HepG2 (cell line): ENCODE results near the gene APEX1. TPM values are rescaled to one million over a fixed set of nuclear protein-coding genes. Genes with fewer than 3 reads are reported as not detected.

Experiments
- KAT8 ChIP-seq: IDR thresholded peaks from 2 replicates; pipeline ENCODE4 v1.6.1; 2016; ENCODE audit warnings: missing genetic modification reagents, missing compliant biosample characterization
- PHF21A ChIP-seq: sonication (generic); formaldehyde crosslinking; IDR thresholded peaks from 2 replicates; pipeline ENCODE4 v1.5.0; 2020; ENCODE audit warnings: mild to moderate bottlenecking, missing genetic modification reagents
- PHF5A ChIP-seq: IDR thresholded peaks from one replicate; pipeline ENCODE4 v1.6.1; 2018; ENCODE audit warnings: low read depth, missing genetic modification reagents; ENCODE audit not compliant: unreplicated experiment
- RFX5 ChIP-seq: IDR thresholded peaks from 2 replicates; pipeline ENCODE4 v1.6.1; 2011; ENCODE audit warnings: low read depth, low read length, improper control_type of control experiment
- SAP130 ChIP-seq: IDR thresholded peaks from 2 replicates; pipeline ENCODE4 v1.6.1; 2016; ENCODE audit warnings: low read depth
- SIN3A ChIP-seq: IDR thresholded peaks from 2 replicates; pipeline ENCODE4 v1.6.1; 2011; ENCODE audit warnings: low read depth, mild to moderate bottlenecking, control low read depth, low read length, borderline replicate concordance
- SPEN ChIP-seq: sonication (generic); formaldehyde crosslinking; IDR thresholded peaks from 2 replicates; pipeline ENCODE4 v1.5.1; 2020; ENCODE audit warnings: low read depth, mild to moderate bottlenecking, missing genetic modification reagents
- SRY ChIP-seq: sonication (generic); formaldehyde crosslinking; IDR thresholded peaks from 2 replicates; pipeline ENCODE4 v1.8.0; 2022; ENCODE audit warnings: mild to moderate bottlenecking, missing genetic modification reagents
- ZBTB8A ChIP-seq: sonication (generic); formaldehyde crosslinking; IDR thresholded peaks from 2 replicates; pipeline ENCODE4 v1.4.0; 2020; ENCODE audit warnings: mild to moderate bottlenecking, low read depth, missing genetic modification reagents, borderline replicate concordance
- ZMYM3 ChIP-seq: sonication (generic); formaldehyde crosslinking; IDR thresholded peaks from 2 replicates; pipeline ENCODE4 v1.5.1; 2020; ENCODE audit warnings: mild to moderate bottlenecking, missing genetic modification reagents
- ZNF160 ChIP-seq: sonication (generic); formaldehyde crosslinking; IDR thresholded peaks from 2 replicates; pipeline ENCODE4 v1.8.0; 2022; ENCODE audit warnings: mild to moderate bottlenecking, inconsistent platforms, missing genetic modification reagents
- ZNF713 ChIP-seq: sonication (generic); formaldehyde crosslinking; IDR thresholded peaks from 2 replicates; pipeline ENCODE4 v1.4.0; 2020; ENCODE audit warnings: mild to moderate bottlenecking, missing genetic modification reagents
- ZNF772 ChIP-seq: sonication (generic); formaldehyde crosslinking; IDR thresholded peaks from 2 replicates; pipeline ENCODE4 v1.5.0; 2020; ENCODE audit warnings: mild to moderate bottlenecking, missing genetic modification reagents
- polyA plus RNA-seq, 8 experiments: library from polyadenylated mRNA; depleted of rRNA in 3 of 8; stranded (reverse) in 7 of 8; unstranded in 1 of 8; fragments of >200 nt; fragmentation: Illumina TruSeq in 4 of 8; extraction: Trizol in 4 of 8; gene quantifications; 2 replicates each; pipeline versions ENCODE4 v1.2.1 to v1.2.3, GENCODE V29; 2011 to 2016; ENCODE audit warnings: low read depth in 4 of 8, missing spikeins in 1 of 8, mixed read lengths in 1 of 8; ENCODE audit not compliant: insufficient read depth in 1 of 8
- total RNA-seq, 5 experiments: library from RNA; depleted of rRNA; stranded (reverse); fragments of >200 nt; fragmentation: Illumina TruSeq; extraction: Trizol; gene quantifications; 2 replicates each; pipeline ENCODE4 v1.2.3, GENCODE V29; 2016; ENCODE audit warnings: low read depth in 1 of 5
- TF ChIP-seq, protein P1 (sequence below): IDR thresholded peaks from 2 replicates; pipeline ENCODE4 v1.4.0; 2020; ENCODE audit warnings: mild to moderate bottlenecking, missing genetic modification reagents
- TF ChIP-seq, protein P2 (sequence below): fragments of 450-650 bp; IDR thresholded peaks from 2 replicates; pipeline ENCODE4 v1.6.1; 2016

APEX1 gene
- total and polyA plus RNA-seq, 2 of the 13 experiments (the other 11 are each of a cell fraction or from before 2014, with no cell fraction given): 171 to 405 TPM

DNA sequence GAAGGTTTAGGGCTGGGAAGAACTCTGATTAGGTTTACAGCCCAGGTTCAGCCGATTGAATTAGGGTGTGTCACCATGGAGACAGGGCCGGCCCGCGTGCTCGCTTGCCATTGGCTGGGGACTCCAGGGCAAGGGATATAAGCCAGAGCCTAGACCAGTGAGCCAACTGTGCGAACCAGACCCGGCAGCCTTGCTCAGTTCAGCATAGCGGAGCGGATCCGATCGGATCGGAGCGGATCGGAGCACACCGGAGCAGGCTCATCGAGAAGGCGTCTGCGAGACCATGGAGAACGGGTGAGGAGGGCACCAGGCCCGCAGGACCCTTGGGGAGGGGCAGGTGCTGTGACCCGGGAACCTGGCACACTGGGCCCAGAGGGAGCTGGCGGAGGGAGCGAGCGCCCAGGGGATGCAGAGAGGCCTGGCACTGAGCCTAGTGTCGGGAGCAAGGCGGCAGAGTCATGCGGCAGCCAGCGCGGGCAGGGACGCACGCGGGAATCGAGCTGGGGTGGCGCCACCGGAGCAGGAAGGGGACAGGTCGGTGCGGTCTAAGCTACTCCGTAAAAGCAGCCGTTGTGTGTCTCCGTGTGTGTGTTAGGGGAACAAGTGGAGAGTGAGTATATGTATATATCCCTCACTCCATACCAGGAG lies 14.3 kb downstream of the APEX1 start, which contains the start of gene PNP (continued):
- TF ChIP-seq SIN3A (peak; percentile 82; the same call in 1 of the 2 replicates), ZBTB8A (CRISPR knock-in tag) (no peak; the same call in 1 of the 2 replicates), SRY (CRISPR knock-in tag) (peak; percentile 93; the same call in 1 of the 2 replicates), PHF5A (CRISPR knock-in tag) (no peak), PHF21A (0 out of 2 replicates have a peak, but pooled peaks have one; percentile 54), ZNF160 (CRISPR knock-in tag) (peak; percentile 84), ZNF772 (CRISPR knock-in tag) (peak; percentile 33), SAP130 (CRISPR knock-in tag) (peak; percentile 88), RFX5 (peak; percentile 68), ZMYM3 (CRISPR knock-in tag) (0 out of 2 replicates have a peak, but pooled peaks have one; percentile 45), KAT8 (CRISPR knock-in tag) (peak; percentile 86), ZNF713 (CRISPR knock-in tag) (0 out of 2 replicates have a peak, but pooled peaks have one; percentile 61), SPEN (CRISPR knock-in tag) (peak; percentile 56)
- TF ChIP-seq, protein P1, sequence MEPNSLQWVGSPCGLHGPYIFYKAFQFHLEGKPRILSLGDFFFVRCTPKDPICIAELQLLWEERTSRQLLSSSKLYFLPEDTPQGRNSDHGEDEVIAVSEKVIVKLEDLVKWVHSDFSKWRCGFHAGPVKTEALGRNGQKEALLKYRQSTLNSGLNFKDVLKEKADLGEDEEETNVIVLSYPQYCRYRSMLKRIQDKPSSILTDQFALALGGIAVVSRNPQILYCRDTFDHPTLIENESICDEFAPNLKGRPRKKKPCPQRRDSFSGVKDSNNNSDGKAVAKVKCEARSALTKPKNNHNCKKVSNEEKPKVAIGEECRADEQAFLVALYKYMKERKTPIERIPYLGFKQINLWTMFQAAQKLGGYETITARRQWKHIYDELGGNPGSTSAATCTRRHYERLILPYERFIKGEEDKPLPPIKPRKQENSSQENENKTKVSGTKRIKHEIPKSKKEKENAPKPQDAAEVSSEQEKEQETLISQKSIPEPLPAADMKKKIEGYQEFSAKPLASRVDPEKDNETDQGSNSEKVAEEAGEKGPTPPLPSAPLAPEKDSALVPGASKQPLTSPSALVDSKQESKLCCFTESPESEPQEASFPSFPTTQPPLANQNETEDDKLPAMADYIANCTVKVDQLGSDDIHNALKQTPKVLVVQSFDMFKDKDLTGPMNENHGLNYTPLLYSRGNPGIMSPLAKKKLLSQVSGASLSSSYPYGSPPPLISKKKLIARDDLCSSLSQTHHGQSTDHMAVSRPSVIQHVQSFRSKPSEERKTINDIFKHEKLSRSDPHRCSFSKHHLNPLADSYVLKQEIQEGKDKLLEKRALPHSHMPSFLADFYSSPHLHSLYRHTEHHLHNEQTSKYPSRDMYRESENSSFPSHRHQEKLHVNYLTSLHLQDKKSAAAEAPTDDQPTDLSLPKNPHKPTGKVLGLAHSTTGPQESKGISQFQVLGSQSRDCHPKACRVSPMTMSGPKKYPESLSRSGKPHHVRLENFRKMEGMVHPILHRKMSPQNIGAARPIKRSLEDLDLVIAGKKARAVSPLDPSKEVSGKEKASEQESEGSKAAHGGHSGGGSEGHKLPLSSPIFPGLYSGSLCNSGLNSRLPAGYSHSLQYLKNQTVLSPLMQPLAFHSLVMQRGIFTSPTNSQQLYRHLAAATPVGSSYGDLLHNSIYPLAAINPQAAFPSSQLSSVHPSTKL (CRISPR knock-in tag): peak; percentile 65; the same call in 1 of the 2 replicates
- TF ChIP-seq, protein P2, sequence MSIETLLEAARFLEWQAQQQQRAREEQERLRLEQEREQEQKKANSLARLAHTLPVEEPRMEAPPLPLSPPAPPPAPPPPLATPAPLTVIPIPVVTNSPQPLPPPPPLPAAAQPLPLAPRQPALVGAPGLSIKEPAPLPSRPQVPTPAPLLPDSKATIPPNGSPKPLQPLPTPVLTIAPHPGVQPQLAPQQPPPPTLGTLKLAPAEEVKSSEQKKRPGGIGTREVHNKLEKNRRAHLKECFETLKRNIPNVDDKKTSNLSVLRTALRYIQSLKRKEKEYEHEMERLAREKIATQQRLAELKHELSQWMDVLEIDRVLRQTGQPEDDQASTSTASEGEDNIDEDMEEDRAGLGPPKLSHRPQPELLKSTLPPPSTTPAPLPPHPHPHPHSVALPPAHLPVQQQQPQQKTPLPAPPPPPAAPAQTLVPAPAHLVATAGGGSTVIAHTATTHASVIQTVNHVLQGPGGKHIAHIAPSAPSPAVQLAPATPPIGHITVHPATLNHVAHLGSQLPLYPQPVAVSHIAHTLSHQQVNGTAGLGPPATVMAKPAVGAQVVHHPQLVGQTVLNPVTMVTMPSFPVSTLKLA: no peak
- TF ChIP-seq, all 625 proteins: peak for 314
